Gastroesophageal sphincter (tissue), 4 donors: ENCODE measurements around the gene REM2. TPM values are rescaled to one million over a fixed set of nuclear protein-coding genes. Genes with fewer than 3 reads are reported as not detected.
"Not testable (repeated sequence)": the region's sequence is repeated elsewhere in the genome, so short reads cannot be mapped to it uniquely, and the experiment has no call there.

ENCODE experiments used
- ATAC-seq: fragments of 150-250 bp; one replicate; pipeline ENCODE4 v1.9.1; 2016; ENCODE audit warnings: mild to moderate bottlenecking, moderate library complexity
- H3K27ac ChIP-seq, 4 donors: fragments of 200-600 bp; sonication (generic) in 3 of 4; 1 replicate in 3 of 4; 2 replicates in 1 of 4; pipeline ENCODE4 v1.5.1; 2016 to 2019
- H3K27me3 ChIP-seq: fragments of 200-600 bp; sonication (generic); one replicate; pipeline ENCODE4 v1.5.1; 2019
- H3K36me3 ChIP-seq, 2 donors: fragments of 200-600 bp; sonication (generic); one replicate each; pipeline ENCODE4 v1.5.1; 2019; ENCODE audit warnings: control low read depth in 1 of 2
- H3K4me1 ChIP-seq, 3 donors: fragments of 200-600 bp; sonication (generic); 1 replicate in 2 of 3; 2 replicates in 1 of 3; pipeline ENCODE4 v1.5.1; 2016 to 2019; ENCODE audit warnings: control low read depth in 2 of 3
- H3K4me3 ChIP-seq, 2 donors: fragments of 200-600 bp; sonication (generic); one replicate each; pipeline ENCODE4 v1.5.1; 2019; ENCODE audit warnings: mild to moderate bottlenecking in 1 of 2, moderate library complexity in 1 of 2
- H3K9me3 ChIP-seq, 3 donors: fragments of 200-600 bp; sonication (generic); one replicate each; pipeline ENCODE4 v1.5.1; 2017 to 2019; ENCODE audit warnings: control low read depth in 2 of 3
- CTCF ChIP-seq, 4 experiments: fragments of 200-600 bp in 2 of 4; fragments of 450-650 bp in 2 of 4; sonication (generic) in 1 of 4; IDR thresholded peaks; one replicate each; pipeline ENCODE4 v1.5.1; 2017 to 2019; ENCODE audit warnings: antibody characterized with exemption in 4 of 4, mild to moderate bottlenecking in 2 of 4, moderate library complexity in 2 of 4
- EP300 ChIP-seq: sonication (generic); formaldehyde crosslinking; IDR thresholded peaks from one replicate; pipeline ENCODE4 v1.6.1; 2017; ENCODE audit warnings: antibody characterized with exemption, mild to moderate bottlenecking
- POLR2A ChIP-seq, 2 donors: fragments of 450-650 bp; IDR thresholded peaks; one replicate each; pipeline ENCODE4 v1.6.1; 2017; ENCODE audit warnings: antibody characterized with exemption in 2 of 2, mild to moderate bottlenecking in 2 of 2, moderate library complexity in 1 of 2
- POLR2AphosphoS5 ChIP-seq: sonication (generic); formaldehyde crosslinking; IDR thresholded peaks from one replicate; pipeline ENCODE4 v1.6.1; 2017; ENCODE audit warnings: antibody characterized with exemption
- WGBS, 2 donors: methylation state at CpG; one replicate each; pipeline ENCODE4 v1.1.5; 2018; ENCODE audit warnings: low coverage in 1 of 2; 5-methylcytosine and 5-hydroxymethylcytosine counted together
- total RNA-seq, 4 donors: library from RNA; depleted of rRNA; stranded (reverse); fragments of >200 nt; gene quantifications; one replicate each; pipeline ENCODE4 v1.1.0, GENCODE V29; 2016

REM2 gene
- total RNA-seq, 4 donors from 2014 or later = 0.20 to 0.93 (median 0.47) TPM

GRCh38 chr14:22854963-22855724, 27.9 kb upstream of the REM2 start:
- TF ChIP-seq CTCF (IDR thresholded peaks at IDR 0.05) = no peak
- no peak for TF ChIP-seq POLR2A (IDR thresholded peaks at IDR 0.05)
- TF ChIP-seq EP300 = no peak
- TF ChIP-seq POLR2AphosphoS5 = no peak
- Histone ChIP-seq H3K36me3 (no peaks in the 10 kb centered on the region), H3K27me3 (no peaks in the 10 kb centered on the region), H3K27ac (no peak overlapping the region), H3K9me3 (no peaks in the 10 kb centered on the region), H3K4me1 (peaks cover 3 to 36% (median 22%) of the 10 kb centered on the region in 3 donors), H3K4me3 (no peak overlapping the region)
- no peak for ATAC-seq
- WGBS, 2 donors = 84 to 94% methylated on average over 3 to 6 of the region's 8 CpGs

- no peaks in the 10 kb centered on the region for H3K27me3 ChIP-seq
- TF ChIP-seq POLR2AphosphoS5 (no peak), EP300 (no peak), CTCF (IDR thresholded peaks at IDR 0.05) (no peak), POLR2A (IDR thresholded peaks at IDR 0.05) (no peak)
- H3K4me3 ChIP-seq = no peak overlapping the region
- no peak overlapping the region for H3K27ac ChIP-seq
- H3K4me1 ChIP-seq = peaks cover 0 to 23% (median 9%) of the 10 kb centered on the region in 3 donors
- H3K9me3 ChIP-seq = no peaks in the 10 kb centered on the region
- 89 to 96% methylated on average over 2 to 5 of the region's 5 CpGs for WGBS, 2 donors
- H3K36me3 ChIP-seq = no peaks in the 10 kb centered on the region
- ATAC-seq = no peak
These were observed 26.6 kb upstream of the REM2 start for GRCh38 chr14:22856428-22856827.

GRCh38 chr14:22860377-22860776, 22.6 kb upstream of the REM2 start:
- H3K27ac ChIP-seq, H3K27me3 ChIP-seq, H3K4me1 ChIP-seq, H3K4me3 ChIP-seq, ATAC-seq, H3K9me3 ChIP-seq, H3K36me3 ChIP-seq: not testable (repeated sequence)
- 72 to 77% methylated on average over 2 to 3 of the region's 3 CpGs for WGBS, 2 donors

GRCh38 chr14:22861651-22862050, 21.4 kb upstream of the REM2 start:
- Histone ChIP-seq H3K27me3 (no peaks in the 10 kb centered on the region), H3K36me3 (no peaks in the 10 kb centered on the region), H3K4me1 (peaks cover 0 to 9% (median 0%) of the 10 kb centered on the region in 3 donors), H3K4me3 (no peak overlapping the region), H3K9me3 (no peaks in the 10 kb centered on the region), H3K27ac (no peak overlapping the region)
- ATAC-seq = no peak
- TF ChIP-seq POLR2AphosphoS5 = no peak
- no peak for TF ChIP-seq EP300
- no peak for TF ChIP-seq POLR2A (IDR thresholded peaks at IDR 0.05)
- TF ChIP-seq CTCF (IDR thresholded peaks at IDR 0.05) = no peak

- Histone ChIP-seq H3K36me3 (no peaks in the 10 kb centered on the region), H3K9me3 (no peaks in the 10 kb centered on the region)
- WGBS, 2 donors = 70 to 100% methylated on average over 1 to 2 of the region's 4 CpGs
These were observed 18.0 kb upstream of the REM2 start for GRCh38 chr14:22864979-22865378.

More at GRCh38 chr14:22864979-22865378, 18.0 kb upstream of the REM2 start:
- Histone ChIP-seq H3K27me3 (no peaks in the 10 kb centered on the region), H3K27ac (no peak overlapping the region), H3K4me3 (no peak overlapping the region), H3K4me1 (peaks cover 0 to 19% (median 3%) of the 10 kb centered on the region in 3 donors)
- ATAC-seq = no peak
- no peak for TF ChIP-seq CTCF (IDR thresholded peaks at IDR 0.05)
- TF ChIP-seq POLR2A (IDR thresholded peaks at IDR 0.05) = no peak
- no peak for TF ChIP-seq POLR2AphosphoS5
- no peak for TF ChIP-seq EP300
